Brain microvascular endothelial cell (primary cell): Measurements from ENCODE around the gene DGKB.

ENCODE experiments used
- DNase-seq: peaks from one replicate; pipeline ENCODE4 v3.0.0-alpha.2; 2020
- H3K27ac ChIP-seq: fragments of 250-450 bp; sonication (Bioruptor Pico); 2 replicates; pipeline ENCODE4 v1.5.1; 2020; ENCODE audit warnings: mild to moderate bottlenecking, moderate library complexity
- H3K27me3 ChIP-seq: fragments of 250-450 bp; sonication (Bioruptor Pico); replicated peaks from 2 replicates; pipeline ENCODE4 v1.5.1; 2020; ENCODE audit warnings: mild to moderate bottlenecking
- H3K36me3 ChIP-seq: fragments of 250-450 bp; sonication (Bioruptor Pico); replicated peaks from 2 replicates; pipeline ENCODE4 v1.5.1; 2020; ENCODE audit warnings: mild to moderate bottlenecking
- H3K4me3 ChIP-seq: 2 replicates; pipeline ENCODE4 v1.5.1; 2011; ENCODE audit warnings: low read depth, mild to moderate bottlenecking, control low read depth, low read length, moderate library complexity
- in situ Hi-C: cut with HindIII; loops from 2 replicates; pipeline ENCODE4 v1.10.0; 2017; ENCODE audit warnings: low sequenced_read_pairs, low pct_ligation_motif_present
- TF ChIP-seq, protein P1 (sequence below): IDR thresholded peaks from 2 replicates; pipeline ENCODE4 v1.5.1; 2011; ENCODE audit warnings: low read depth, mild to moderate bottlenecking, moderate library complexity, low read length, control low read depth, inconsistent platforms; ENCODE audit errors: missing control alignments

Gene DGKB

GRCh38 chr7:14377646-14378266 lies 524.8 kb downstream of the DGKB start:
- peak; percentile 63 for DNase-seq
- in situ Hi-C loops = no loop called here
- H3K27ac ChIP-seq = peak overlapping the region; percentile 79
- no peaks in the 10 kb centered on the region for H3K27me3 ChIP-seq
- H3K4me3 ChIP-seq = no peak overlapping the region
- H3K36me3 ChIP-seq = no peaks in the 10 kb centered on the region
- TF ChIP-seq, protein P1, sequence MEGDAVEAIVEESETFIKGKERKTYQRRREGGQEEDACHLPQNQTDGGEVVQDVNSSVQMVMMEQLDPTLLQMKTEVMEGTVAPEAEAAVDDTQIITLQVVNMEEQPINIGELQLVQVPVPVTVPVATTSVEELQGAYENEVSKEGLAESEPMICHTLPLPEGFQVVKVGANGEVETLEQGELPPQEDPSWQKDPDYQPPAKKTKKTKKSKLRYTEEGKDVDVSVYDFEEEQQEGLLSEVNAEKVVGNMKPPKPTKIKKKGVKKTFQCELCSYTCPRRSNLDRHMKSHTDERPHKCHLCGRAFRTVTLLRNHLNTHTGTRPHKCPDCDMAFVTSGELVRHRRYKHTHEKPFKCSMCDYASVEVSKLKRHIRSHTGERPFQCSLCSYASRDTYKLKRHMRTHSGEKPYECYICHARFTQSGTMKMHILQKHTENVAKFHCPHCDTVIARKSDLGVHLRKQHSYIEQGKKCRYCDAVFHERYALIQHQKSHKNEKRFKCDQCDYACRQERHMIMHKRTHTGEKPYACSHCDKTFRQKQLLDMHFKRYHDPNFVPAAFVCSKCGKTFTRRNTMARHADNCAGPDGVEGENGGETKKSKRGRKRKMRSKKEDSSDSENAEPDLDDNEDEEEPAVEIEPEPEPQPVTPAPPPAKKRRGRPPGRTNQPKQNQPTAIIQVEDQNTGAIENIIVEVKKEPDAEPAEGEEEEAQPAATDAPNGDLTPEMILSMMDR = no peak

DNA sequence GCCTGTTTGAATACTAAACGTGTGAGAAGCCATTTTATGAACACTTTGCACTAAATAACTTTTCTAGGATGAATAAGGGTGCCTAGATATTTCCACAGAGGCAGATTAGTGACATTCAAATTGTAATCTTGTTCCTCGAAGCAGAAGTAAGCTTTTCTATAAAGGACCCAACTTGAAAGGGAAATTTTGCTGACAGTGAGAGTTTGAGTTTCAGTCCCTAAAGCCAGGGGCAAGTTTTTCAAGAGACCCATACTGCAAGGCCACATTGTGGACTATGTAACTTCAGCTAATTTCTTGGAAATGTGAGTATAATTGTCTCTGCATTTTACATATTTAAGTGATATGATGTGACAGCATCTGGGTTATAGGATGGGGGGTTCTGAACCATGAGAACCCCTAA lies 525.8 kb downstream of the DGKB start:
- no peak for DNase-seq
- no peaks in the 10 kb centered on the region for H3K27me3 ChIP-seq
- in situ Hi-C loops = no loop called here
- H3K27ac ChIP-seq = no peak overlapping the region
- TF ChIP-seq, protein P1 = no peak
- H3K36me3 ChIP-seq = no peaks in the 10 kb centered on the region
- H3K4me3 ChIP-seq = no peak overlapping the region

DNA sequence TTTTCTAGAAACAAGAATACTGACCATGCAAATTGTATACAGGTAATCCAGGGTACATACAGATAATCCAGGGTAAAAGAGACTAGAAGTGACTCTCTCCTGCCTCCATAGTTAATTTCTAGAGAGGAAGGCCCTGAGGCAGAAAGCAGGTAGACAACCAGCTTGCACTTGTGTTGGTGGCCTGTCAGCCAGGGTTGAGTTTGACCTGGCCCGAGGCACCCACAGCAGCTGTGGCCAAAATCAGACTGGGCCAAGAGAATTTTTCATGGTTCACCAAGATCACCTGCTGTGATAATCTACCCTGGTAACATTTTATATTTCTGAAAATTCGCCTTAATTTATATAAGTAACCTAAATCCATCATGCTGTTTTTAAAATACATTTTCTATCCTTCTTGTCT lies 526.6 kb downstream of the DGKB start:
- H3K27ac ChIP-seq = no peak overlapping the region
- no peak for DNase-seq
- H3K27me3 ChIP-seq = no peaks in the 10 kb centered on the region
- in situ Hi-C loops = no loop called here
- TF ChIP-seq, protein P1 = no peak
- H3K4me3 ChIP-seq = no peak overlapping the region
- H3K36me3 ChIP-seq = no peaks in the 10 kb centered on the region

DNA sequence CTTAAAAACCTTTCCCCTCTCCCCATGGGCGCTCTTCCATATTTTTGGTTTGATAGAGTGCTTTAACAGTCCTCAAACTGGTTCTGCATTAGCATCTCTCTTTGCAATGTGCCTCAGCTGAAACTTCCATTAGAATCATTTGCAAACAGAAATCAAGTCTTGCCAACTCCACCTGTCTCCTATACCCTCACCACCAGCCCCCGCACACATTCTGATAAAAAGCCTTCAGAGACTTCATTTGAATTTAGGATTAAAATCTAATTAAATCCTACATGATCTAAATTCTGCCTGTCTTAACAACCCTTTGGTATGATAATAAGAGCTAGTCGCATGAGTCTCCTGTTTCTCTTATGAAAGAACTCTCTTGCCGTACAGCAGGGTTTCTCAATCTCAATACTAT lies 528.2 kb downstream of the DGKB start:
- no peak for DNase-seq
- Histone ChIP-seq H3K36me3 (no peaks in the 10 kb centered on the region), H3K4me3 (no peak overlapping the region), H3K27me3 (no peaks in the 10 kb centered on the region), H3K27ac (no peak overlapping the region)
- in situ Hi-C loops = no loop called here
- TF ChIP-seq, protein P1 = no peak

- Histone ChIP-seq H3K27me3 (no peaks in the 10 kb centered on the region), H3K4me3 (no peak overlapping the region), H3K27ac (no peak overlapping the region), H3K36me3 (no peaks in the 10 kb centered on the region)
- DNase-seq = no peak
- in situ Hi-C loops = no loop called here
- TF ChIP-seq, protein P1 = no peak
Observed at GRCh38 chr7:14368285-14368684, 534.3 kb downstream of the DGKB start.

GRCh38 chr7:14351167-14351566 lies 551.4 kb downstream of the DGKB start:
- no peak overlapping the region for H3K27ac ChIP-seq
- no peak for DNase-seq
- TF ChIP-seq, protein P1 = no peak
- in situ Hi-C loops = no loop called here
- no peaks in the 10 kb centered on the region for H3K36me3 ChIP-seq
- no peak overlapping the region for H3K4me3 ChIP-seq
- no peaks in the 10 kb centered on the region for H3K27me3 ChIP-seq
